HCT116 (cell line): Measurements from ENCODE around the gene TWF2. TPM values are rescaled to one million over a fixed set of nuclear protein-coding genes. Genes with fewer than 3 reads are reported as not detected.

Experiments used
- ATAC-seq: fragments of 200-7000 bp; cut with Tn5 transposase; 2 replicates; pipeline ENCODE4 v1.9.1; 2020; ENCODE audit warnings: mild to moderate bottlenecking, moderate library complexity
- BruUV-seq: library from RNA; stranded (reverse); fragments of 400-500 nt; replicated peaks from 2 replicates; lab custom pipeline; 2021; lab: Mats Ljungman, UMichigan
- CTCF ChIA-PET: fragments of 300-600 bp; sonication (Branson Sonifier 250); formaldehyde crosslinking; loops from one replicate; lab custom pipeline; 2021; ENCODE audit warnings: antibody characterized with exemption; lab: Charles Lee
- POLR2A ChIA-PET: fragments of 300-600, 350-600 bp; sonication (Branson Sonifier 250); formaldehyde crosslinking; loops from one replicate; lab custom pipeline; 2021; ENCODE audit warnings: antibody characterized with exemption; lab: Charles Lee
- RAD21 ChIA-PET, 2 experiments: fragments of 300-600 bp; sonication (Branson Sonifier 250); formaldehyde crosslinking; loops; one replicate each; lab custom pipeline; 2023; ENCODE audit warnings: low total read pairs in 2 of 2; ENCODE audit not compliant: uncharacterized antibody in 2 of 2, unreplicated experiment in 2 of 2, low non-redundant PET in 1 of 2; lab: Charles Lee
- DNase-seq: peaks from one replicate; pipeline ENCODE4 v3.0.0-alpha.2; 2010; ENCODE audit warnings: low read depth, low spot score
- H2AFZ ChIP-seq: fragments of 200-600 bp; shearing (Covaris generic), sonication (generic); 2 replicates; pipeline ENCODE4 v1.6.1; 2017; ENCODE audit warnings: low read depth, mixed run types, mixed read lengths, antibody characterized with exemption, low read length; ENCODE audit not compliant: poor library complexity, severe bottlenecking
- H3K27ac ChIP-seq: 2 replicates; pipeline ENCODE4 v1.5.1; 2012; ENCODE audit warnings: low read depth, low read length
- H3K27me3 ChIP-seq: fragments of 200-600 bp; sonication (generic); 2 replicates; pipeline ENCODE4 v1.6.1; 2016; ENCODE audit warnings: mixed run types, low read length, mixed read lengths; ENCODE audit not compliant: insufficient read depth
- H3K36me3 ChIP-seq, 2 experiments: fragments of 200-500 bp in 1 of 2; fragments of 200-600 bp in 1 of 2; sonication (Bioruptor generic) in 1 of 2; sonication (generic) in 1 of 2; 2 replicates each; pipeline versions ENCODE4 v1.5.1 to v1.6.1; 2014 to 2016; ENCODE audit warnings: low read length in 2 of 2, inconsistent platforms in 1 of 2, mixed read lengths in 1 of 2, mixed run types in 1 of 2; ENCODE audit not compliant: insufficient read depth in 2 of 2, control insufficient read depth in 1 of 2
- H3K4me1 ChIP-seq, 2 experiments: fragments of 200-600 bp in 1 of 2; sonication (generic) in 1 of 2; 2 replicates each; pipeline versions ENCODE4 v1.5.1 to v1.6.1; 2012 to 2017; ENCODE audit warnings: low read length in 2 of 2, inconsistent platforms in 1 of 2, mild to moderate bottlenecking in 1 of 2, mixed read lengths in 1 of 2, mixed run types in 1 of 2, moderate library complexity in 1 of 2; ENCODE audit not compliant: insufficient read depth in 2 of 2, control insufficient read depth in 1 of 2
- H3K4me2 ChIP-seq: fragments of 200-600 bp; sonication (generic); 2 replicates; pipeline ENCODE4 v1.6.1; 2017; ENCODE audit warnings: mixed run types, low read length, mixed read lengths
- H3K4me3 ChIP-seq, 2 experiments: fragments of 200-600 bp in 1 of 2; sonication (generic) in 1 of 2; replicated peaks in 1 of 2; 2 replicates each; pipeline ENCODE4 v1.5.1; 2011 to 2016; ENCODE audit warnings: low read length in 2 of 2, control low read depth in 1 of 2, low read depth in 1 of 2, mild to moderate bottlenecking in 1 of 2, mixed read lengths in 1 of 2, mixed run types in 1 of 2
- H3K79me2 ChIP-seq: fragments of 200-600 bp; sonication (generic); 2 replicates; pipeline ENCODE4 v1.6.1; 2017; ENCODE audit warnings: mild to moderate bottlenecking, mixed run types, low read length, moderate library complexity, mixed read lengths; ENCODE audit not compliant: insufficient read depth
- H3K9ac ChIP-seq: fragments of 200-600 bp; sonication (generic); 2 replicates; pipeline ENCODE4 v1.6.1; 2016; ENCODE audit warnings: low read length, mixed read lengths
- H3K9me2 ChIP-seq: fragments of 200-600 bp; sonication (generic), shearing (Covaris generic); 2 replicates; pipeline ENCODE4 v1.6.1; 2017; ENCODE audit warnings: mixed run types, mild to moderate bottlenecking, moderate library complexity; ENCODE audit not compliant: insufficient read depth
- H3K9me3 ChIP-seq, 2 experiments: fragments of 200-500 bp in 1 of 2; fragments of 200-600 bp in 1 of 2; sonication (Bioruptor generic) in 1 of 2; sonication (generic) in 1 of 2; 2 replicates each; pipeline ENCODE4 v1.6.1; 2014 to 2017; ENCODE audit warnings: low read length in 2 of 2, mixed read lengths in 2 of 2, inconsistent platforms in 1 of 2, low read depth in 1 of 2, mild to moderate bottlenecking in 1 of 2, mixed run types in 1 of 2, moderate library complexity in 1 of 2; ENCODE audit not compliant: control insufficient read depth in 1 of 2, insufficient read depth in 1 of 2
- H4K20me1 ChIP-seq: fragments of 200-600 bp; sonication (generic), shearing (Covaris generic); 2 replicates; pipeline ENCODE4 v1.6.1; 2017; ENCODE audit warnings: mixed run types, mild to moderate bottlenecking, moderate library complexity; ENCODE audit not compliant: insufficient read depth
- EGR1 ChIP-seq: IDR thresholded peaks from 2 replicates; pipeline ENCODE4 v1.6.1; 2012; ENCODE audit warnings: low read depth
- EZH2phosphoT487 ChIP-seq: fragments of 200-600 bp; IDR thresholded peaks from 2 replicates; pipeline ENCODE4 v1.6.1; 2018; ENCODE audit warnings: antibody characterized with exemption, borderline replicate concordance
- FOSL1 ChIP-seq: IDR thresholded peaks from 2 replicates; pipeline ENCODE4 v1.6.1; 2012; ENCODE audit warnings: low read depth
- POLR2A ChIP-seq: IDR thresholded peaks from 2 replicates; pipeline ENCODE4 v1.7.0; 2011; ENCODE audit warnings: borderline replicate concordance; ENCODE audit not compliant: insufficient read depth, insufficient read length; ENCODE audit errors: extremely low read depth
- POLR2AphosphoS5 ChIP-seq: IDR thresholded peaks from 2 replicates; pipeline ENCODE4 v1.6.1; 2011; ENCODE audit warnings: mild to moderate bottlenecking, low read depth, low read length, moderate library complexity
- RAD21 ChIP-seq: IDR thresholded peaks from 2 replicates; pipeline ENCODE4 v1.6.1; 2012; ENCODE audit warnings: low read depth, mild to moderate bottlenecking
- SIN3A ChIP-seq: IDR thresholded peaks from 2 replicates; pipeline ENCODE4 v1.6.1; 2012; ENCODE audit warnings: low read depth
- SP1 ChIP-seq: IDR thresholded peaks from 2 replicates; pipeline ENCODE4 v1.6.1; 2012; ENCODE audit warnings: low read depth
- TCF7L2 ChIP-seq: IDR thresholded peaks from 2 replicates; pipeline ENCODE4 v1.7.0; 2011; ENCODE audit warnings: borderline replicate concordance, inconsistent platforms; ENCODE audit not compliant: insufficient read depth, insufficient read length; ENCODE audit errors: extremely low read depth
- YY1 ChIP-seq: IDR thresholded peaks from 2 replicates; pipeline ENCODE4 v1.6.1; 2011; ENCODE audit warnings: low read length, low read depth, moderate library complexity, mild to moderate bottlenecking; ENCODE audit not compliant: insufficient replicate concordance; ENCODE audit errors: extremely low read depth
- ZBTB33 ChIP-seq: IDR thresholded peaks from 2 replicates; pipeline ENCODE4 v1.6.1; 2011; ENCODE audit warnings: mild to moderate bottlenecking, low read length, moderate library complexity; ENCODE audit not compliant: insufficient replicate concordance; ENCODE audit errors: extremely low read depth
- ZNF274 ChIP-seq: fragments of 200-500 bp; sonication (Bioruptor generic); IDR thresholded peaks from 2 replicates; pipeline ENCODE4 v1.6.1; 2014; ENCODE audit warnings: mild to moderate bottlenecking, low read depth, low read length, inconsistent platforms
- intact Hi-C: fragments of 100-400 bp; cut with micrococcal nuclease; formaldehyde crosslinking; loops from 2 replicates; pipeline ENCODE4 v1.10.0; 2022
- total RNA-seq: library from RNA; stranded (reverse); gene quantifications from one replicate; pipeline ENCODE4 v1.2.1, GENCODE V29; 2021; ENCODE audit not compliant: unreplicated experiment
- TF ChIP-seq, protein P1 (sequence below), 3 experiments: fragments of 200-600 bp in 1 of 3; sonication (generic) in 1 of 3; IDR thresholded peaks in 2 of 3; conservative IDR thresholded peaks in 1 of 3; 2 replicates each; pipeline ENCODE4 v1.5.1; 2012 to 2017; ENCODE audit warnings: low read depth in 2 of 3, low read length in 2 of 3, antibody characterized with exemption in 1 of 3, borderline replicate concordance in 1 of 3, control low read depth in 1 of 3, mild to moderate bottlenecking in 1 of 3, mixed read lengths in 1 of 3, mixed run types in 1 of 3, moderate library complexity in 1 of 3; ENCODE audit not compliant: insufficient read depth in 1 of 3
- TF ChIP-seq, protein P2 (sequence below): IDR thresholded peaks from 2 replicates; pipeline ENCODE4 v1.6.1; 2012

The TWF2 gene
- total RNA-seq, 1 experiment from 2014 or later: 100 TPM

DNA sequence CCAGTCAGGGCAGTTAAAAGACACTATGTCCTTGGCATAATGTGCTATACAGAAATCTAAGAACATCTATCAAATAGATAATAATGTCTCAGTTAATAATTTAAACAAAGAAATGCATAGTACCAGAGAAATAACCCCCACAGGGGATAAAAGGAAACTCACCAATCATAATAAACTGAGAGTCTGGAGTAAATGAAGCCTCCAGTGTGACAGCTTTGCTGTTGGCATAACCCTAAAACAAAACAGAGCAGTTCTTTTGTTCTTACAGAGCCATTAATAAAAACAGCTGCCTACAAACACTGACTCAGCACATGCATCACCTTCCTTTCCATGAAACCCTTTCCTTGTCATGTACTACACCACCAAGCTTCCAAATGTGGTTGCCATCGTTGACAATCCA is 20.1 kb upstream of the TWF2 start:
- Histone ChIP-seq H3K27me3 (no peaks in the 10 kb centered on the region), H3K4me1 (no peaks in the 10 kb centered on the region), H3K79me2 (peaks cover 71% of the 10 kb centered on the region), H3K4me3 (no peak overlapping the region), H2AFZ (no peak overlapping the region), H3K4me2 (no peak overlapping the region), H3K27ac (no peak overlapping the region), H3K9ac (no peak overlapping the region), H4K20me1 (peaks cover 3% of the 10 kb centered on the region; the same call in 1 of the 2 replicates), H3K9me3 (no peaks in the 10 kb centered on the region), H3K36me3 (peaks cover 83 to 84% of the 10 kb centered on the region in 2 experiments), H3K9me2 (no peaks in the 10 kb centered on the region)
- no TSS peak for BruUV-seq
- intact Hi-C loops: no loop called here
- CTCF ChIA-PET: no interaction called here
- DNase-seq (no peak), ATAC-seq (no peak)
- no peak for TF ChIP-seq POLR2AphosphoS5
- no peak for TF ChIP-seq TCF7L2
- no peak for TF ChIP-seq POLR2A
- POLR2A ChIA-PET: no interaction called here
- RAD21 ChIA-PET: no interaction called here

DNA sequence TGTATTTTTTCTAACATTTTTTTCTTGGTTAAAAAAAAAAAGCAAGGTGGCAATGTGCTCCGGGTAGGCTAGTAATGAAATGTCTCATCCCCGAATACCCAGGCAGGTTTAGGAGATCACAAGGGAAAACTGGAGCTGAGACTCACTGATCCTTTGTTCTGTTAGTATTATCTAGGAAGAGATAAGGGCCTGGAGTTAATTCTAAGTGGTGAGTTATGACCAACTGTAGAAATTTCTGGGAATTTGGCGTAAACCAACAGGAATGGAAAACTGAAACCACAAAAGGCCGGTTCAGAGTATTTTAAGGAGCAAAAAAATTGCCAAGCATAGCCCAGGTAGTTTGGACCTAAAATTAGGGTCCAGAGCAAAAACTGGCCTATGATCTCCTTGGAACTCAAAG is 19.0 kb upstream of the TWF2 start:
- H3K4me1 ChIP-seq: no peaks in the 10 kb centered on the region
- ChIA-PET POLR2A (no interaction called here), RAD21 (no interaction called here), CTCF (no interaction called here)
- no peaks in the 10 kb centered on the region for H3K9me2 ChIP-seq
- H3K27me3 ChIP-seq: no peaks in the 10 kb centered on the region
- intact Hi-C loops: no loop called here
- peaks cover 3% of the 10 kb centered on the region; the same call in 1 of the 2 replicates for H4K20me1 ChIP-seq
- BruUV-seq: no TSS peak
- peaks cover 60% of the 10 kb centered on the region for H3K79me2 ChIP-seq
- no peak for ATAC-seq
- no peak overlapping the region for H3K9ac ChIP-seq
- no peaks in the 10 kb centered on the region for H3K9me3 ChIP-seq
- H2AFZ ChIP-seq: no peak overlapping the region
- no peak overlapping the region for H3K27ac ChIP-seq
- no peak for DNase-seq
- no peak overlapping the region for H3K4me3 ChIP-seq
- H3K4me2 ChIP-seq: no peak overlapping the region
- H3K36me3 ChIP-seq: peaks cover 82 to 87% of the 10 kb centered on the region in 2 experiments
- TF ChIP-seq ZNF274: no peak
- TF ChIP-seq POLR2A: no peak
- no peak for TF ChIP-seq ZBTB33
- no peak for TF ChIP-seq FOSL1
- no peak for TF ChIP-seq EZH2phosphoT487
- TF ChIP-seq EGR1: no peak
- no peak for TF ChIP-seq SIN3A
- TF ChIP-seq YY1: no peak
- TF ChIP-seq RAD21: no peak
- no peak for TF ChIP-seq SP1
- TF ChIP-seq, protein P1, sequence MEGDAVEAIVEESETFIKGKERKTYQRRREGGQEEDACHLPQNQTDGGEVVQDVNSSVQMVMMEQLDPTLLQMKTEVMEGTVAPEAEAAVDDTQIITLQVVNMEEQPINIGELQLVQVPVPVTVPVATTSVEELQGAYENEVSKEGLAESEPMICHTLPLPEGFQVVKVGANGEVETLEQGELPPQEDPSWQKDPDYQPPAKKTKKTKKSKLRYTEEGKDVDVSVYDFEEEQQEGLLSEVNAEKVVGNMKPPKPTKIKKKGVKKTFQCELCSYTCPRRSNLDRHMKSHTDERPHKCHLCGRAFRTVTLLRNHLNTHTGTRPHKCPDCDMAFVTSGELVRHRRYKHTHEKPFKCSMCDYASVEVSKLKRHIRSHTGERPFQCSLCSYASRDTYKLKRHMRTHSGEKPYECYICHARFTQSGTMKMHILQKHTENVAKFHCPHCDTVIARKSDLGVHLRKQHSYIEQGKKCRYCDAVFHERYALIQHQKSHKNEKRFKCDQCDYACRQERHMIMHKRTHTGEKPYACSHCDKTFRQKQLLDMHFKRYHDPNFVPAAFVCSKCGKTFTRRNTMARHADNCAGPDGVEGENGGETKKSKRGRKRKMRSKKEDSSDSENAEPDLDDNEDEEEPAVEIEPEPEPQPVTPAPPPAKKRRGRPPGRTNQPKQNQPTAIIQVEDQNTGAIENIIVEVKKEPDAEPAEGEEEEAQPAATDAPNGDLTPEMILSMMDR (IDR thresholded peaks at IDR 0.05 in 2 of 3, conservative IDR thresholded peaks at IDR 0.05 in 1 of 3; ENCODE audit: borderline replicate concordance in 1 of 3, insufficient read depth in 1 of 3, low read depth in 2 of 3, low read length in 2 of 3): no peak
- TF ChIP-seq POLR2AphosphoS5: no peak
- TF ChIP-seq, protein P2, sequence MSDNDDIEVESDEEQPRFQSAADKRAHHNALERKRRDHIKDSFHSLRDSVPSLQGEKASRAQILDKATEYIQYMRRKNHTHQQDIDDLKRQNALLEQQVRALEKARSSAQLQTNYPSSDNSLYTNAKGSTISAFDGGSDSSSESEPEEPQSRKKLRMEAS: no peak
